Measurements from ENCODE around the gene CAV2. TPM values are rescaled to one million over a fixed set of nuclear protein-coding genes. Genes with fewer than 3 reads are reported as not detected.

Gene CAV2
- total and polyA plus RNA-seq, 2 donors (not counting 1 experiment from before 2014, with no cell fraction given), result 119 to 288 TPM

- H3K9me3 ChIP-seq (ENCODE audit: control insufficient read depth, insufficient read depth, low read depth, low read length), result no peaks in the 10 kb centered on the region
- no peaks in the 10 kb centered on the region for H3K27me3 ChIP-seq (ENCODE audit: control insufficient read depth, insufficient read depth, low read length)
- no peak for TF ChIP-seq EZH2 (IDR thresholded peaks at IDR 0.05; ENCODE audit: low read length, missing control alignments)
- no peak for TF ChIP-seq CTCF (conservative IDR thresholded peaks at IDR 0.05 in 1 of 2, IDR thresholded peaks at IDR 0.05 in 1 of 2; ENCODE audit: low read depth in 1 of 2, low read length in 2 of 2)
- H3K4me1 ChIP-seq (ENCODE audit: control insufficient read depth, extremely low read depth, insufficient read depth, low read length), result peaks cover 5% of the 10 kb centered on the region
- no peaks in the 10 kb centered on the region for H4K20me1 ChIP-seq (ENCODE audit: control insufficient read depth, extremely low read depth, insufficient read depth, low read length)
- peak overlapping the region in 3 of 4 experiments; percentile 72 to 93 (median 84) for H3K4me3 ChIP-seq (replicated peaks in 1 of 4; ENCODE audit: control extremely low read depth in 1 of 4, insufficient read depth in 1 of 4, low read depth in 3 of 4, low read length in 4 of 4)
- H3K36me3 ChIP-seq (ENCODE audit: control insufficient read depth, insufficient read depth, low read length), result peaks cover 5% of the 10 kb centered on the region
- H3K9ac ChIP-seq (ENCODE audit: insufficient read depth, low read length), result no peak overlapping the region
- H3K79me2 ChIP-seq (ENCODE audit: control insufficient read depth, insufficient read depth, low read length), result peaks cover 56% of the 10 kb centered on the region
- H3K4me2 ChIP-seq (ENCODE audit: extremely low read depth, insufficient read depth, low read length), result peak overlapping the region; percentile 90
- H2AFZ ChIP-seq (ENCODE audit: low read length), result no peak overlapping the region
- no peak for DNase-seq (ENCODE audit: low read depth in 2 of 2)
- H3K27ac ChIP-seq (ENCODE audit: insufficient read depth, low read length), result no peak overlapping the region
Observed at GRCh38 chr7:116502201-116503096, 2.9 kb downstream of the CAV2 start.

DNA sequence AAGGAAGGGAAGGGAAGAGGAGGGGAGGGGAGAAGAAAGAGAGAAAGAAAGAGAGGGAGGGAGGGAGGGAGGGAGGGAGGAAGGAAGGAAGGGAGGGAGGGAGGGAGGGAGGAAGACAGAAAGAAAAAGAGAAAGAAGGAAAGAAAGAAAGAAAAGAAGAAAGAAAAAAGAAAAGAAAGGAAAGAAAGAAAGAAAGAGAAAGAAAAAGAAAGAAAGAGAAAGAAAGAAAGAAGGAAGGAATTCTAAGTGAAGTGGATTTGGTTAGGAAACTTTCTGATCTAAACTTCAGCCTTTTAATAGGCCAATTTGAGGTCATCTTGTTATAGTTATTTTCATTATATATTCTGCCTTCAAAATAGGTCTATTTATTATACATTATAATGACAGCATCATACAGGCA, 4.3 kb downstream of the CAV2 start:
- H3K4me2 ChIP-seq (ENCODE audit: extremely low read depth, insufficient read depth, low read length), result no peak overlapping the region
- H3K27ac ChIP-seq (ENCODE audit: insufficient read depth, low read length), result no peak overlapping the region
- H3K79me2 ChIP-seq (ENCODE audit: control insufficient read depth, insufficient read depth, low read length), result peaks cover 56% of the 10 kb centered on the region

More for the DNA sequence above, 4.3 kb downstream of the CAV2 start:
- no peak for DNase-seq (ENCODE audit: low read depth in 2 of 2)
- Histone ChIP-seq H3K36me3 (ENCODE audit: control insufficient read depth, insufficient read depth, low read length) (peaks cover 5% of the 10 kb centered on the region), H3K9me3 (ENCODE audit: control insufficient read depth, insufficient read depth, low read depth, low read length) (no peaks in the 10 kb centered on the region), H3K9ac (ENCODE audit: insufficient read depth, low read length) (no peak overlapping the region), H2AFZ (ENCODE audit: low read length) (no peak overlapping the region), H3K4me1 (ENCODE audit: control insufficient read depth, extremely low read depth, insufficient read depth, low read length) (peaks cover 5% of the 10 kb centered on the region), H3K4me3 (replicated peaks in 1 of 4; ENCODE audit: control extremely low read depth in 1 of 4, insufficient read depth in 1 of 4, low read depth in 3 of 4, low read length in 4 of 4) (no peak overlapping the region), H4K20me1 (ENCODE audit: control insufficient read depth, extremely low read depth, insufficient read depth, low read length) (no peaks in the 10 kb centered on the region), H3K27me3 (ENCODE audit: control insufficient read depth, insufficient read depth, low read length) (no peaks in the 10 kb centered on the region)
- no peak for TF ChIP-seq EZH2 (IDR thresholded peaks at IDR 0.05; ENCODE audit: low read length, missing control alignments)
- TF ChIP-seq CTCF (conservative IDR thresholded peaks at IDR 0.05 in 1 of 2, IDR thresholded peaks at IDR 0.05 in 1 of 2; ENCODE audit: low read depth in 1 of 2, low read length in 2 of 2), result no peak
